Suprapubic skin (tissue), 4 donors: ENCODE data around the gene ARX.

Source experiments
- POLR2A ChIP-seq, 2 donors: fragments of 450-650 bp; IDR thresholded peaks; one replicate each; pipeline ENCODE4 v1.6.1; 2017; ENCODE audit warnings: antibody characterized with exemption in 2 of 2, mild to moderate bottlenecking in 2 of 2, moderate library complexity in 2 of 2
- POLR2AphosphoS5 ChIP-seq, 3 donors: sonication (generic); formaldehyde crosslinking; IDR thresholded peaks; one replicate each; pipeline ENCODE4 v1.6.1; 2017; ENCODE audit warnings: antibody characterized with exemption in 3 of 3
- TF ChIP-seq, protein P1 (sequence below), 2 donors: fragments of 200-600 bp in 1 of 2; fragments of 450-650 bp in 1 of 2; sonication (generic) in 1 of 2; IDR thresholded peaks; one replicate each; pipeline ENCODE4 v1.5.1; 2016 to 2019; ENCODE audit warnings: antibody characterized with exemption in 2 of 2, mild to moderate bottlenecking in 1 of 2, moderate library complexity in 1 of 2

DNA sequence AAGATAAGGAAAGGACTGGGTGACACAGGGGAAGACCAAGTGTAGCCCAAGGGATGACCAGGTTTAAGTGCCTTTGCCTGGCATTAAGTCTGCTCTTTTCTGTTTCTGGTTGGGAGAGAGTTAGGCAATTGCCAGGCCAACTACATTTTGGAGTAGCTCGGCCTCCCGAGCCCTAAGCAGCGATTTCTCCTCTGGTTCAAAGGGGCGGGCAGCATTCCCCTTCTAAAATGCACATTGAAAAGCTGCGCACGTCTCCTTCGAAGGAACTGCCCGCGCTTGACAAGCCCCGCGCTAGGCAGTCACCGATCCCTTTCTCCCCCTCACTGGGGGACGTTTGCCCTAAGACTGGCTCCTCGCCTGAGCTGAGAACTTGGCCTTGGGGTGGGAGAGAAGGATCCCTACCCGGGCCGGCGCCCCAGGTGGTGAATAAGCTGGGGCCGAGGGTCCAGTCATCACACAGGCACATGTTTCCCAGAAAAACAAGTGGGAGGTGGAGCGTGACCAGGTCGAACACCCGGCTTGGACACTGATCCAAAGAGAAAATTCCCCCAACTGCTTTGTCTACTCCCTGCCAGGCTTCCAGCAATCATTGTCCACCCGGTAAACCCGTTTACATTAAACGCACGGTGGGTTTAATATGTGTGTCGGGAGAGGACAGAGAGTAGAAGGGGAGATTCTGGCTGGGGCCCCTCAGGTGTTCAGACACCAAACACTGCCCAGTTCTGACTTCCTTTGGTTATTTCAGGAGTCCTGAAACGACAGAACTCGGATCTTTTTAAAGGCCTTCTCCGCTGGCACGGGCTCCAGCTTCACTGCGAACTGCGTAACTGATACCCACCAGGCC is 4.0 kb downstream of the ARX start:
- TF ChIP-seq POLR2A (IDR thresholded peaks at IDR 0.05) (no peak), POLR2AphosphoS5 (IDR thresholded peaks at IDR 0.05) (no peak)
- TF ChIP-seq, protein P1, sequence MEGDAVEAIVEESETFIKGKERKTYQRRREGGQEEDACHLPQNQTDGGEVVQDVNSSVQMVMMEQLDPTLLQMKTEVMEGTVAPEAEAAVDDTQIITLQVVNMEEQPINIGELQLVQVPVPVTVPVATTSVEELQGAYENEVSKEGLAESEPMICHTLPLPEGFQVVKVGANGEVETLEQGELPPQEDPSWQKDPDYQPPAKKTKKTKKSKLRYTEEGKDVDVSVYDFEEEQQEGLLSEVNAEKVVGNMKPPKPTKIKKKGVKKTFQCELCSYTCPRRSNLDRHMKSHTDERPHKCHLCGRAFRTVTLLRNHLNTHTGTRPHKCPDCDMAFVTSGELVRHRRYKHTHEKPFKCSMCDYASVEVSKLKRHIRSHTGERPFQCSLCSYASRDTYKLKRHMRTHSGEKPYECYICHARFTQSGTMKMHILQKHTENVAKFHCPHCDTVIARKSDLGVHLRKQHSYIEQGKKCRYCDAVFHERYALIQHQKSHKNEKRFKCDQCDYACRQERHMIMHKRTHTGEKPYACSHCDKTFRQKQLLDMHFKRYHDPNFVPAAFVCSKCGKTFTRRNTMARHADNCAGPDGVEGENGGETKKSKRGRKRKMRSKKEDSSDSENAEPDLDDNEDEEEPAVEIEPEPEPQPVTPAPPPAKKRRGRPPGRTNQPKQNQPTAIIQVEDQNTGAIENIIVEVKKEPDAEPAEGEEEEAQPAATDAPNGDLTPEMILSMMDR (IDR thresholded peaks at IDR 0.05): no peak
